Uterus (tissue), 4 donors: ENCODE results near the gene OR2L5. TPM values are rescaled to one million over a fixed set of nuclear protein-coding genes. Genes with fewer than 3 reads are reported as not detected.

Source experiments
- DNase-seq, 2 donors: peaks; one replicate each; pipeline ENCODE4 v3.0.0-alpha.2; 2019 to 2020
- H3K27ac ChIP-seq, 2 donors: fragments of 200-600 bp; sonication (generic); 1 replicate in 1 of 2; 2 replicates in 1 of 2; pipeline ENCODE4 v1.5.1; 2016 to 2018
- H3K27me3 ChIP-seq, 2 donors: fragments of 200-600 bp; sonication (generic); one replicate each; pipeline ENCODE4 v1.5.1; 2018 to 2019; ENCODE audit warnings: control low read depth in 1 of 2
- H3K36me3 ChIP-seq, 2 donors: fragments of 200-600 bp; sonication (generic); one replicate each; pipeline ENCODE4 v1.5.1; 2019; ENCODE audit warnings: control low read depth in 1 of 2
- H3K4me1 ChIP-seq, 2 donors: fragments of 200-600 bp; sonication (generic); one replicate each; pipeline ENCODE4 v1.5.1; 2018 to 2019; ENCODE audit warnings: control low read depth in 1 of 2
- H3K4me3 ChIP-seq, 2 donors: fragments of 200-600 bp; sonication (generic); 1 replicate in 1 of 2; 2 replicates in 1 of 2; pipeline ENCODE4 v1.5.1; 2018 to 2019; ENCODE audit warnings: mild to moderate bottlenecking in 1 of 2
- H3K9me3 ChIP-seq, 2 donors: fragments of 200-600 bp; sonication (generic); one replicate each; pipeline ENCODE4 v1.5.1; 2019; ENCODE audit warnings: control low read depth in 1 of 2
- CTCF ChIP-seq, 4 experiments: fragments of 200-600 bp in 2 of 4; fragments of 450-650 bp in 2 of 4; sonication (generic) in 2 of 4; IDR thresholded peaks; one replicate each; pipeline ENCODE4 v1.5.1; 2016 to 2019; ENCODE audit warnings: antibody characterized with exemption in 4 of 4, mild to moderate bottlenecking in 2 of 4, moderate library complexity in 1 of 4
- POLR2A ChIP-seq, 2 donors: fragments of 450-650 bp; IDR thresholded peaks; one replicate each; pipeline ENCODE4 v1.6.1; 2016; ENCODE audit warnings: antibody characterized with exemption in 2 of 2, mild to moderate bottlenecking in 1 of 2, moderate library complexity in 1 of 2
- intact Hi-C: fragments of 100-400 bp; cut with DNase I; formaldehyde crosslinking; loops from one replicate; pipeline ENCODE4 v1.15.1; 2023; ENCODE audit warnings: low total_unique reads
- total RNA-seq, 4 donors: library from RNA; depleted of rRNA in 3 of 4; stranded (reverse); fragments of >200 nt in 3 of 4; gene quantifications; one replicate each; pipeline versions ENCODE4 v1.1.0 to v1.2.4, GENCODE V29; 2014 to 2023
- donor health status: DM: yes; HTN: yes; CAD: no.

The OR2L5 gene
- total RNA-seq, 4 donors from 2014 or later = 0.14 TPM; not detected in 3

- H3K36me3 ChIP-seq = no peaks in the 10 kb centered on the region
- no peaks in the 10 kb centered on the region for H3K4me1 ChIP-seq
- no peak overlapping the region for H3K4me3 ChIP-seq
- H3K9me3 ChIP-seq = no peaks in the 10 kb centered on the region
- no peak overlapping the region for H3K27ac ChIP-seq
- no peaks in the 10 kb centered on the region for H3K27me3 ChIP-seq
- no peak for TF ChIP-seq POLR2A (IDR thresholded peaks at IDR 0.05)
- no peak for TF ChIP-seq CTCF (IDR thresholded peaks at IDR 0.05)
- intact Hi-C loops = no loop called here
- no peak for DNase-seq
Observed at GRCh38 chr1:248000169-248000568, 13.3 kb upstream of the OR2L5 start.

- H3K27me3 ChIP-seq = no peaks in the 10 kb centered on the region
- no peaks in the 10 kb centered on the region for H3K4me1 ChIP-seq
- intact Hi-C loops = no loop called here
- TF ChIP-seq CTCF (IDR thresholded peaks at IDR 0.05) (no peak), POLR2A (IDR thresholded peaks at IDR 0.05) (no peak)
- no peak overlapping the region for H3K4me3 ChIP-seq
- H3K36me3 ChIP-seq = no peaks in the 10 kb centered on the region
- no peak for DNase-seq
- no peaks in the 10 kb centered on the region for H3K9me3 ChIP-seq
- no peak overlapping the region for H3K27ac ChIP-seq
Observed at GRCh38 chr1:248007778-248008177, 5.7 kb upstream of the OR2L5 start.

DNA sequence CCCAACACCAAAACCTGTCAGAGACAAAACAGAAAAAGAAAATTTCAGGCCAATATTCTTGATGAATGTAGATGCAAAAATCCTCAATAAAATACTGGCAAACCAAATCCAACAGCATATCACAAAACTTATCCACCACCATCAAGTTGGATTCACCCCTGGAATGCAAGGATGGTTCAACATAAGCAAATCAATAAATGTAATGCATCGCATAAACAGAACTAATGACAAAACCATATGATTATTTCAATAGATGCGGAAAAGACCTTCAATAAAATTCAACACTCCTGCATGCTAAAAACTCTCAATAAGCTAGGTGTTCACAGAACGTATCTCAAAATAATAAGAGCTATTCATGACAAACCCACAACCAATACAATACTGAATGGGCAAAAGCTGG lies 3.8 kb upstream of the OR2L5 start:
- no peak for TF ChIP-seq CTCF (IDR thresholded peaks at IDR 0.05)
- no peak for TF ChIP-seq POLR2A (IDR thresholded peaks at IDR 0.05)
- Histone ChIP-seq H3K36me3 (no peaks in the 10 kb centered on the region), H3K4me1 (no peaks in the 10 kb centered on the region), H3K9me3 (no peaks in the 10 kb centered on the region), H3K27me3 (no peaks in the 10 kb centered on the region), H3K27ac (no peak overlapping the region), H3K4me3 (no peak overlapping the region)
- DNase-seq = no peak
- intact Hi-C loops = no loop called here

GRCh38 chr1:248015803-248016202 lies 2.3 kb downstream of the OR2L5 start:
- H3K4me1 ChIP-seq = no peaks in the 10 kb centered on the region
- DNase-seq = no peak
- H3K4me3 ChIP-seq = no peak overlapping the region
- no peaks in the 10 kb centered on the region for H3K36me3 ChIP-seq
- no peak overlapping the region for H3K27ac ChIP-seq
- intact Hi-C loops = no loop called here
- H3K27me3 ChIP-seq = no peaks in the 10 kb centered on the region
- TF ChIP-seq CTCF (IDR thresholded peaks at IDR 0.05) (no peak), POLR2A (IDR thresholded peaks at IDR 0.05) (no peak)
- H3K9me3 ChIP-seq = no peaks in the 10 kb centered on the region

- Histone ChIP-seq H3K27me3 (no peaks in the 10 kb centered on the region), H3K4me3 (no peak within 1 kb of the TSS), H3K9me3 (no peaks in the 10 kb centered on the region), H3K36me3 (peaks cover 0 to 2% of the 10 kb centered on the region in 2 donors), H3K27ac (no peak within 1 kb of the TSS), H3K4me1 (no peaks in the 10 kb centered on the region)
- no peak for TF ChIP-seq POLR2A (IDR thresholded peaks at IDR 0.05)
- no peak for TF ChIP-seq CTCF (IDR thresholded peaks at IDR 0.05)
- DNase-seq = no peak
- intact Hi-C loops = no loop called here
Observed at GRCh38 chr1:248029770-248030169, 16.3 kb downstream of the OR2L5 start, which contains the start of gene OR2L2. Gene OR2L2, plus strand, starts transcription at chr1:248030070. Its CDS starts 8,198 bp downstream, at chr1:248038268.
